Measurements from ENCODE around the gene NCEH1. TPM values are rescaled to one million over a fixed set of nuclear protein-coding genes. Genes with fewer than 3 reads are reported as not detected.

NCEH1 gene
- total and polyA plus RNA-seq, 2 of the 13 experiments (the other 11 are each of a cell fraction or from before 2014, with no cell fraction given): 12.9 to 21.4 TPM

- TF ChIP-seq SOX13 (IDR thresholded peaks at IDR 0.05): no peak
- peak in 1 of 2 experiments; percentile 76; a peak in 2 of 4 replicates for TF ChIP-seq SOX13 (CRISPR knock-in tag; conservative IDR thresholded peaks at IDR 0.05 in 1 of 2, IDR thresholded peaks at IDR 0.05 in 1 of 2)
- TF ChIP-seq RCOR2 (CRISPR knock-in tag; IDR thresholded peaks at IDR 0.05): peak; percentile 52; the same call in 1 of the 2 replicates
- TF ChIP-seq PITX1 (CRISPR knock-in tag; IDR thresholded peaks at IDR 0.05): no peak
- TF ChIP-seq TBP (CRISPR knock-in tag; IDR thresholded peaks at IDR 0.05): no peak
- no peak for TF ChIP-seq ZNF775 (CRISPR knock-in tag; IDR thresholded peaks at IDR 0.05; ENCODE audit: borderline replicate concordance)
- peak; percentile 7; the same call in 1 of the 2 replicates for TF ChIP-seq HNF4A (CRISPR knock-in tag; IDR thresholded peaks at IDR 0.05)
- TF ChIP-seq HMG20A (CRISPR knock-in tag; IDR thresholded peaks at IDR 0.05; ENCODE audit: borderline replicate concordance): peak; percentile 56; the same call in 1 of the 2 replicates
- TF ChIP-seq CBFB (CRISPR knock-in tag; IDR thresholded peaks at IDR 0.05): no peak
- TF ChIP-seq NR2F1 (CRISPR knock-in tag; IDR thresholded peaks at IDR 0.05): 0 out of 4 replicates have a peak, but pooled peaks of 1 of the 2 experiments have one; percentile 36
- peak; percentile 87 for TF ChIP-seq FOSL2 (CRISPR knock-in tag; IDR thresholded peaks at IDR 0.05)
- peak; percentile 72; the same call in 1 of the 2 replicates for TF ChIP-seq HOMEZ (CRISPR knock-in tag; IDR thresholded peaks at IDR 0.05; ENCODE audit: low read depth)
- TF ChIP-seq ZBTB7B (CRISPR knock-in tag; IDR thresholded peaks at IDR 0.05): no peak
- peak; percentile 60 for TF ChIP-seq SAP130 (CRISPR knock-in tag; IDR thresholded peaks at IDR 0.05; ENCODE audit: low read depth)
- no peak for TF ChIP-seq IRF2 (CRISPR knock-in tag; IDR thresholded peaks at IDR 0.05)
- no peak for TF ChIP-seq ATF1 (CRISPR knock-in tag; IDR thresholded peaks at IDR 0.05)
- TF ChIP-seq GTF2F1 (IDR thresholded peaks at IDR 0.05; ENCODE audit: low read length): no peak
- peak; percentile 54 for TF ChIP-seq BCL6 (CRISPR knock-in tag; IDR thresholded peaks at IDR 0.05)
Observed at GRCh38 chr3:172658344-172659245, 52.3 kb downstream of the NCEH1 start (continued).
